A549 (cell line): ENCODE data around the gene GABBR2. TPM values are rescaled to one million over a fixed set of nuclear protein-coding genes. Genes with fewer than 3 reads are reported as not detected.
"Not testable (repeated sequence)": the region's sequence is repeated elsewhere in the genome, so short reads cannot be mapped to it uniquely, and the experiment has no call there.

ENCODE experiments used
- ATAC-seq, 2 experiments: fragments of 200-7000 bp in 1 of 2; fragments of >200 bp in 1 of 2; cut with Nextera tagmentation in 1 of 2; cut with Tn5 transposase in 1 of 2; 3 replicates each; pipeline versions ENCODE4 v1.8.0 to v1.9.1; 2018 to 2020; ENCODE audit warnings: mild to moderate bottlenecking in 1 of 2, moderate library complexity in 1 of 2
- CTCF ChIA-PET: fragments of 300-600 bp; sonication (Branson Sonifier 250); formaldehyde crosslinking; extraction: SDS; loops from one replicate; lab custom pipeline; 2021; ENCODE audit warnings: antibody characterized with exemption, inconsistent platforms; lab: Yijun Ruan, JAX
- POLR2A ChIA-PET: fragments of 350-600 bp; formaldehyde crosslinking; extraction: SDS; loops from one replicate; lab custom pipeline; 2021; ENCODE audit warnings: antibody characterized with exemption, inconsistent platforms; lab: Yijun Ruan, JAX
- DNase-seq, 2 experiments: peaks; one replicate each; pipeline versions ENCODE4 v3.0.0 to v3.0.0-alpha.2; 2011 to 2016; ENCODE audit warnings: low read depth in 1 of 2, low spot score in 1 of 2
- FAIRE-seq: peaks from 2 replicates; lab custom pipeline; 2011; peaks lifted over from hg19 to GRCh38; lab: Jason Lieb, UNC
- H3K27ac ChIP-seq, 2 experiments: fragments of >200 bp; sonication (Bioruptor Twin); formaldehyde crosslinking; 3 replicates each; pipeline ENCODE4 v1.5.1; 2016 to 2017
- H3K4me1 ChIP-seq: fragments of >200 bp; sonication (Bioruptor Twin); formaldehyde crosslinking; 3 replicates; pipeline ENCODE4 v1.6.1; 2016
- H3K4me2 ChIP-seq: fragments of >200 bp; sonication (Bioruptor Twin); formaldehyde crosslinking; 3 replicates; pipeline ENCODE4 v1.6.1; 2016
- H3K4me3 ChIP-seq: fragments of >200 bp; sonication (Bioruptor Twin); formaldehyde crosslinking; 3 replicates; pipeline ENCODE4 v1.5.1; 2016
- H3K9me3 ChIP-seq: fragments of >200 bp; sonication (Bioruptor Twin); formaldehyde crosslinking; 3 replicates; pipeline ENCODE4 v1.6.1; 2016
- BHLHE40 ChIP-seq: IDR thresholded peaks from 2 replicates; pipeline ENCODE4 v1.6.1; 2012; ENCODE audit warnings: low read depth, low read length, inconsistent platforms
- CBX2 ChIP-seq: fragments of 200-600 bp; sonication (generic); IDR thresholded peaks from 2 replicates; pipeline ENCODE4 v1.6.1; 2016; ENCODE audit warnings: low read depth, mild to moderate bottlenecking, borderline replicate concordance
- CHD4 ChIP-seq: fragments of 200-600 bp; sonication (generic); IDR thresholded peaks from 2 replicates; pipeline ENCODE4 v1.6.1; 2016; ENCODE audit warnings: antibody characterized with exemption, mild to moderate bottlenecking, borderline replicate concordance
- E2F6 ChIP-seq: IDR thresholded peaks from 2 replicates; pipeline ENCODE4 v1.6.1; 2012; ENCODE audit warnings: low read depth, borderline replicate concordance
- EHF ChIP-seq: fragments of 250-450 bp; sonication (Bioruptor Pico); IDR thresholded peaks from 2 replicates; pipeline ENCODE4 v1.5.0; 2020; ENCODE audit warnings: mild to moderate bottlenecking
- FOSB ChIP-seq: fragments of 250-450 bp; sonication (Bioruptor Pico); IDR thresholded peaks from 2 replicates; pipeline ENCODE4 v1.5.0; 2020; ENCODE audit warnings: mild to moderate bottlenecking, moderate library complexity
- FOXS1 ChIP-seq: fragments of 250-450 bp; sonication (Bioruptor Pico); IDR thresholded peaks from 2 replicates; pipeline ENCODE4 v1.5.0; 2020; ENCODE audit warnings: mild to moderate bottlenecking, moderate library complexity
- HMGXB4 ChIP-seq: fragments of 250-450 bp; sonication (Bioruptor Pico); IDR thresholded peaks from 2 replicates; pipeline ENCODE4 v1.5.0; 2021; ENCODE audit warnings: mild to moderate bottlenecking, moderate library complexity, borderline replicate concordance
- HOXB5 ChIP-seq: fragments of 250-450 bp; sonication (Bioruptor Pico); IDR thresholded peaks from 2 replicates; pipeline ENCODE4 v1.5.0; 2020; ENCODE audit warnings: mild to moderate bottlenecking, moderate library complexity
- JUN ChIP-seq, 2 experiments: fragments of >200 bp; sonication (Bioruptor Twin); formaldehyde crosslinking; IDR thresholded peaks; 2 replicates in 1 of 2; 3 replicates in 1 of 2; pipeline ENCODE4 v1.6.1; 2016 to 2017
- MAFK ChIP-seq: fragments of 450-650 bp; IDR thresholded peaks from 2 replicates; pipeline ENCODE4 v1.6.1; 2014; ENCODE audit not compliant: partially characterized antibody
- MAX ChIP-seq: IDR thresholded peaks from 2 replicates; pipeline ENCODE4 v1.6.1; 2012
- PHF8 ChIP-seq: fragments of 200-600 bp; sonication (generic); IDR thresholded peaks from 2 replicates; pipeline ENCODE4 v1.6.1; 2016; ENCODE audit warnings: low read depth, mild to moderate bottlenecking, antibody characterized with exemption, moderate library complexity, borderline replicate concordance
- POLR2AphosphoS2 ChIP-seq: conservative IDR thresholded peaks from 2 replicates; pipeline ENCODE4 v1.6.1; 2012; ENCODE audit warnings: low read length, improper control_type of control experiment, inconsistent platforms
- RCOR1 ChIP-seq: fragments of 150-350 bp; IDR thresholded peaks from 2 replicates; pipeline ENCODE4 v1.6.1; 2014; ENCODE audit warnings: antibody characterized with exemption, low read length, low read depth
- ZC3H11A ChIP-seq: fragments of 450-650 bp; IDR thresholded peaks from 2 replicates; pipeline ENCODE4 v1.6.1; 2014; ENCODE audit warnings: antibody characterized with exemption, mild to moderate bottlenecking
- ZSCAN20 ChIP-seq: fragments of 250-450 bp; sonication (Bioruptor Pico); IDR thresholded peaks from 2 replicates; pipeline ENCODE4 v1.8.0; 2022; ENCODE audit warnings: mild to moderate bottlenecking, moderate library complexity
- WGBS: methylation state at CpG from one replicate; pipeline ENCODE4 v1.1.6; 2017; ENCODE audit errors: missing lambda C conversion rate; 5-methylcytosine and 5-hydroxymethylcytosine counted together
- polyA plus RNA-seq, 4 experiments: library from polyadenylated mRNA; depleted of rRNA in 3 of 4; stranded (reverse); fragments of >200 nt; fragmentation: RNase III in 1 of 4; extraction: RNeasy Plus Mini Kit Qiagen cat#74134 plus additional on column Dnase treatment in 1 of 4; gene quantifications; 2 replicates in 3 of 4; 3 replicates in 1 of 4; pipeline ENCODE4 v1.2.3, GENCODE V29; 2011 to 2017
- TF ChIP-seq, protein P1 (sequence below): fragments of >200 bp; sonication (Bioruptor Twin); formaldehyde crosslinking; IDR thresholded peaks from 3 replicates; pipeline ENCODE4 v1.5.1; 2016

GABBR2 gene
- polyA plus RNA-seq, 2 of the 4 experiments (the other 2 are of a cell fraction): 0.08 to 0.57 TPM

GRCh38 chr9:98285446-98285845 lies 423.3 kb downstream of the GABBR2 start:
- ChIA-PET POLR2A (no interaction called here), CTCF (interaction anchor here (1.8 to 2.5 kb wide), 2 partner anchors 22 to 30 kb away, joined by 8 read pairs; no protein-coding TSS in a partner anchor)
- Histone ChIP-seq H3K27ac (no peak overlapping the region), H3K4me3 (no peak overlapping the region), H3K4me2 (no peak overlapping the region)
- no peak for ATAC-seq
- DNase-seq: no peak
- no peak for FAIRE-seq
- WGBS: 27% methylated on average over 4 of the region's 4 CpGs
- TF ChIP-seq MAFK: peak; percentile 25
- TF ChIP-seq, protein P1, sequence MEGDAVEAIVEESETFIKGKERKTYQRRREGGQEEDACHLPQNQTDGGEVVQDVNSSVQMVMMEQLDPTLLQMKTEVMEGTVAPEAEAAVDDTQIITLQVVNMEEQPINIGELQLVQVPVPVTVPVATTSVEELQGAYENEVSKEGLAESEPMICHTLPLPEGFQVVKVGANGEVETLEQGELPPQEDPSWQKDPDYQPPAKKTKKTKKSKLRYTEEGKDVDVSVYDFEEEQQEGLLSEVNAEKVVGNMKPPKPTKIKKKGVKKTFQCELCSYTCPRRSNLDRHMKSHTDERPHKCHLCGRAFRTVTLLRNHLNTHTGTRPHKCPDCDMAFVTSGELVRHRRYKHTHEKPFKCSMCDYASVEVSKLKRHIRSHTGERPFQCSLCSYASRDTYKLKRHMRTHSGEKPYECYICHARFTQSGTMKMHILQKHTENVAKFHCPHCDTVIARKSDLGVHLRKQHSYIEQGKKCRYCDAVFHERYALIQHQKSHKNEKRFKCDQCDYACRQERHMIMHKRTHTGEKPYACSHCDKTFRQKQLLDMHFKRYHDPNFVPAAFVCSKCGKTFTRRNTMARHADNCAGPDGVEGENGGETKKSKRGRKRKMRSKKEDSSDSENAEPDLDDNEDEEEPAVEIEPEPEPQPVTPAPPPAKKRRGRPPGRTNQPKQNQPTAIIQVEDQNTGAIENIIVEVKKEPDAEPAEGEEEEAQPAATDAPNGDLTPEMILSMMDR: no peak
- TF ChIP-seq, all 56 proteins: peak for 1
- Histone ChIP-seq H3K9me3 (no peaks in the 10 kb centered on the region), H3K4me1 (no peaks in the 10 kb centered on the region)

GRCh38 chr9:98284754-98285153 lies 424.0 kb downstream of the GABBR2 start:
- H3K27ac ChIP-seq: no peak overlapping the region
- DNase-seq (no peak), FAIRE-seq (no peak), ATAC-seq (no peak)
- CTCF ChIA-PET: interaction anchor here (0.8 to 1.8 kb wide), 2 partner anchors 21 to 30 kb away, joined by 4 to 8 read pairs; no protein-coding TSS in a partner anchor
- WGBS: 27% methylated on average over 3 of the region's 3 CpGs
- H3K4me1 ChIP-seq: no peaks in the 10 kb centered on the region
- TF ChIP-seq FOSB (no peak), PHF8 (no peak), BHLHE40 (no peak), ZSCAN20 (CRISPR knock-in tag) (no peak), CHD4 (no peak), POLR2AphosphoS2 (no peak), HMGXB4 (CRISPR knock-in tag) (no peak), EHF (CRISPR knock-in tag) (no peak), E2F6 (no peak), MAX (no peak), RCOR1 (no peak), CBX2 (no peak), HOXB5 (CRISPR knock-in tag) (no peak), FOXS1 (no peak), JUN (IDR thresholded peaks at IDR 0.05) (no peak), ZC3H11A (no peak), MAFK (no peak)
- no peak overlapping the region for H3K4me3 ChIP-seq
- POLR2A ChIA-PET: no interaction called here
- no peaks in the 10 kb centered on the region for H3K9me3 ChIP-seq
- H3K4me2 ChIP-seq: no peak overlapping the region

- H3K27ac ChIP-seq, H3K4me2 ChIP-seq, H3K9me3 ChIP-seq, H3K4me1 ChIP-seq, H3K4me3 ChIP-seq, POLR2A ChIA-PET, FAIRE-seq, ATAC-seq, DNase-seq: not testable (repeated sequence)
- CTCF ChIA-PET: interaction anchor here (0.6 to 1.2 kb wide), 4 partner anchors 16 to 424 kb away, joined by 3 to 5 read pairs (median 4); no protein-coding TSS in a partner anchor
- WGBS: 38% methylated on average over 7 of the region's 7 CpGs
Measured at GRCh38 chr9:98283143-98283542, 425.6 kb downstream of the GABBR2 start.
